Measurements from ENCODE around the gene HSPA4.

Gene HSPA4

DNA sequence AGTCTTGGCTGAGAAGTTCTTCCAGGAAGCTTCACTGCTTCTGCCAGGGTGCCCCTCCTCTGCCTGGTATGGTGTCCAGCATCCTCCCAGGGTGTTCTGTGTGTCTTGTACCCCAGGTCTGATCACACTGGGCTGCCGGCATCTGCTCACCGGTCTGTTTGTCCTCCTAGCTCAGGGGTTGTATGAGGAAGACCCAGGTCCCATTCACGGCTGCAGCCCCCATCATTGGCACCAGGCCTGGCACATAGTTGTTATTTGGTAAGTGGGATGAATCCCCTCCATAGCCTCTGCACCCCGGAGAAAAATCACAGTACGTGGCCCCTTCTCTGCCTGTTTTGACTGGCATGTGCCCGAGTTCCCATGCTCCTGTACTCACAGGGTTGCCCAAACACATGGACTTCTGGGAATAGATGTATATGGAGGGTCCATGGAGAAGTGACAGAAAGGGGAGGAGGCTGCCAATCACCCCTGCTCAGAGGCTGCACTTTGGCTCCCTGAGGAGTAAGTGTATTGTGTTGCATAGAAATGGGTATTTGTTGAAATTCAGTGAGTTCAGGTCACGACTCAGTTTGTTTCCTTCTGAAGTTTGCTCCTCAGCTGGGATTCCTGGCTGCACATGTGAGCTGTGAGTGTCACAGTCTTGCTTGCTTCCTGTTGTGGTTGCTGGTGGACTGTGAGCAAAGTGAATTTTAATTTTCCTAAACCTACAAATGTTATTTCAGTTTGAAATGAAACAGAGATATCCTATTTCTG is 96.2 kb downstream of the HSPA4 start:
- no peak for DNase-seq (ENCODE audit: extremely low read depth, low read depth)
- no peak for TF ChIP-seq CTCF (IDR thresholded peaks at IDR 0.05; ENCODE audit: low read depth, low read length)

- DNase-seq (ENCODE audit: extremely low read depth, low read depth): no peak
- TF ChIP-seq CTCF (IDR thresholded peaks at IDR 0.05; ENCODE audit: low read depth, low read length): no peak
Observed at GRCh38 chr5:133149345-133149744, 97.5 kb downstream of the HSPA4 start.

DNA sequence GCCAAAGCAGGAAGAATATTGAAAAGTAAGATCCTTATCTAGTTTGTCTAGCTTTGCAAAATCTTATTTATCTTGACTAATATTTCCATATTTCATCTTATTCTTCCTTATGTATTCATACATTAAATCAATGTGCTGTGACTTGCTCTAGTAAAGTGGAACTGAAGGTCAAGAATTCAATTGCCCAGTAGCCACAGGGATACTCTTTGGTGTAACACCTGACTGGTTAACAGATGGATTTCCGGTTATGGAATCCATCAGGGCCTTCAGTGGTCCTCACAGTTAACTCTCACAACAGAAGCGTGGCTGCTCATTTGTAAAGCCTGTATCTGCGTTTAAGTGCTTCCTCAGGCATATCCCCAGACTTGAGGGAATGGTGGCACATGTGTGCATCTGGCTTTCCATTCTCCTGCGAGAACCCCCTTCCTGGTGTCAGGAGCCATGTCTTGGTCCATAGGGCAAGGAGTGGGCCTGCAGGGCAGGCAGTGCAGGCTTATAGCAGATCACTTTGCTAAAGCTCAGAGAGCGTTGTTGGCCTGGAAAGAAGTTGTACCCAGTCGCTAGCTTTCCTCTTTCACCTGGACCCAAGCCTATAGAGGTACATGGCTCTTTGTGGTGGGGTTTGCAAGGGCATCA is 99.2 kb downstream of the HSPA4 start:
- no peak for TF ChIP-seq CTCF (IDR thresholded peaks at IDR 0.05; ENCODE audit: low read depth, low read length)
- DNase-seq (ENCODE audit: extremely low read depth, low read depth): no peak

DNA sequence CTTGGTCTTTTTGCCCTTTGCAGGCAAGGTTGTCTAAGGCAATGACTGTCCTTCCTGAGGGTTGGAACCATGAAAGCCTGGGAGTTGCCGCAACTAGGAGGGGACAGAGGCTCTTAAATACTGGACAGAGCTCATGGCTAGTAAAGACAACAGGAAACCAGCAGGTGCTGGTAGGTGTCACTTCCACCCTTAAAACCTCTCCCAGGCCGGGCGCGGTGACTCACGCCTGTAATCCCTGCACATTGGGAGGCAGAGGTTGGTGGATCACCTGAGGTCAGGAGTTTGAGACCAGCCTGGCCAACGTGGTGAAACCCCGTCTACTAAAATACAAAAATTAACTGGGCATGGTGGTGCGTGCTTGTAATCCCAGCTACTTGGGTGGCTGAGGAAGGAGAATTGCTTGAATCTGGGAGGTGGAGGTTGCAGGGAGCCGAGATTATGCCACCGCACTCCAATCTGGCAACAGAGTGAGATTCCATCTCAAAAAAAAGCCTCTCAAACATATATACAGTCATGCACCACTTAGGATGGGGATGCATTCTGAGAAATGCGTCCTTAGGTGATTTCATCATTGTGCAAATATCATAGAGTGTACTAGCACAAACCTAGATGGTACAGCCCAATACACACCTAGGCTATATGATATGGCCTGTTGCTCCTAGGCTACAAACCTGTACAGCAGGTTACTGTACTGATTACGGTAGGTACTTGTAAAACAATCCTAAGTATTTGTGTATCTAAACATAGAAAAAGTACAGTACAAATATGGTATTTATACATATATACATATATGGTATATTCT is 102.7 kb downstream of the HSPA4 start:
- no peak for TF ChIP-seq CTCF (IDR thresholded peaks at IDR 0.05; ENCODE audit: low read depth, low read length)
- no peak for DNase-seq (ENCODE audit: extremely low read depth, low read depth)

DNA sequence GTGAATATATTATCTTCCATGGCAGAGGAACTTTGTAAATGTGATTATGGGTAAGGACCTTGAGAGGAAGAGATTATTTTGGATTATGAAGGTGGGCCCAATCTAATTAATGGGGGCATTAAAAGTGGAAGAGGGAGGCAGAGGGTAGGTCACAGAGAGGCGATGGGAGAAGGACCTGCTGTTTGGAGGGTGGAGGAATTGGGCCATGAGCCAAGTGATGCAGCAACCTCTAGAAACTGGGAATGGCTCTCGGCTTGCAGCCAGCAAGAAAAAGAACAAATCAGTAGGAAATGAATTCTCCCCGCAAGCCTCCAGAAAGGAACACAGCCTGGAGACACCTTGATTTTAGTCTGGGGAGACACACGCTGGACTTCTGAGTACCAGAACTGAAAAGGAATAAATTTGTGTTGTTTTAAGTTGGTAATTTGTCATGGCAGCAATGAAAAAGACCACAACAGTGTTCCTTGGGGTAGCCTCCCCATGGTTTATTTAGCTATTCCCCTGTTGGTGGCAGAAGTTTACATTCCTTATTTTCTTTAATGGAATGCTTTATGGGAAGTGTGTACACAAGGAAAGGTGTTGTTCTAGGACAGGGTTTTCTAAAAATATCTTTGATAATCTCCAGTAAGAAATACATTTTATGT is 103.6 kb downstream of the HSPA4 start:
- no peak for TF ChIP-seq CTCF (IDR thresholded peaks at IDR 0.05; ENCODE audit: low read depth, low read length)
- DNase-seq (ENCODE audit: extremely low read depth, low read depth): no peak

Measured in AG09319 (cell line).